GM12878 (cell line): ENCODE data around the gene FRG2B.
"Not testable (repeated sequence)": the region's sequence is repeated elsewhere in the genome, so short reads cannot be mapped to it uniquely, and the experiment has no call there.

Source experiments
- POLR2AphosphoS5 ChIP-seq: IDR thresholded peaks from 2 replicates; pipeline ENCODE4 v1.6.1; 2011; ENCODE audit warnings: mild to moderate bottlenecking, low read length, inconsistent platforms
- TAF1 ChIP-seq: IDR thresholded peaks from 2 replicates; pipeline ENCODE4 v1.6.1; 2011; ENCODE audit warnings: mild to moderate bottlenecking, low read depth, low read length, borderline replicate concordance
- TF ChIP-seq, protein P1 (sequence below): fragments of 450-650 bp; IDR thresholded peaks from 2 replicates; pipeline ENCODE4 v1.6.1; 2014; ENCODE audit warnings: mild to moderate bottlenecking

DNA sequence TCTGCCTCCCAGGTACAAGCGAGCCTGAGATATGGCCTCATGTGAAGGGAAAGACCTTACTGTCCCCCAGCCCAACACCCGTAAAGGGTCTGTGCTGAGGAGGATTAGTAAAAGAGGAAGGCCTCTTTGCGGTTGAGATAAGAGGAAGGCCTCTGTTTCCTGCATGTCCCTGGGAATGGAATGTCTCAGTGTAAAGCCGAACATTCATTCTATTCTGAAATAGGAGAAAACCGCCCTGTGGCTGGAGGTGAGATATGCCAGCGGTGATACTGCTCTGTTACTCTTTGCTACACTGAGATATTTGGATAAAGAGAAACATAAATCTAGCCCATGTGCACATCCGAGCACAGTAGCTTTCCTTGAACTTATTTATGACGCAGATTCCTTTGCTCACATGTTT is 26.7 kb downstream of the FRG2B start:
- TF ChIP-seq, protein P1, sequence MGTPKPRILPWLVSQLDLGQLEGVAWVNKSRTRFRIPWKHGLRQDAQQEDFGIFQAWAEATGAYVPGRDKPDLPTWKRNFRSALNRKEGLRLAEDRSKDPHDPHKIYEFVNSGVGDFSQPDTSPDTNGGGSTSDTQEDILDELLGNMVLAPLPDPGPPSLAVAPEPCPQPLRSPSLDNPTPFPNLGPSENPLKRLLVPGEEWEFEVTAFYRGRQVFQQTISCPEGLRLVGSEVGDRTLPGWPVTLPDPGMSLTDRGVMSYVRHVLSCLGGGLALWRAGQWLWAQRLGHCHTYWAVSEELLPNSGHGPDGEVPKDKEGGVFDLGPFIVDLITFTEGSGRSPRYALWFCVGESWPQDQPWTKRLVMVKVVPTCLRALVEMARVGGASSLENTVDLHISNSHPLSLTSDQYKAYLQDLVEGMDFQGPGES: not testable (repeated sequence)
- TF ChIP-seq POLR2AphosphoS5, TAF1: not testable (repeated sequence)
